Heart left ventricle (tissue), 13 donors: ENCODE measurements around the gene MPV17.
A peak's percentile ranks its signal among the peaks of the same experiment; 100 is the strongest.

Experiments used
- CTCF ChIP-seq, 12 donors: fragments of 200-600 bp; sonication (generic) in 4 of 12; IDR thresholded peaks; one replicate each; pipeline versions ENCODE4 v1.5.0 to v1.8.0; 2018 to 2022; ENCODE audit warnings: antibody characterized with exemption in 12 of 12, mild to moderate bottlenecking in 5 of 12
- POLR2A ChIP-seq, 2 donors: fragments of 450-650 bp; IDR thresholded peaks; one replicate each; pipeline ENCODE4 v1.6.1; 2017; ENCODE audit warnings: antibody characterized with exemption in 2 of 2, mild to moderate bottlenecking in 2 of 2, moderate library complexity in 2 of 2
- donor health status: ischemic (EF 13 %, LVEDD 7.1; RV severe dilation, severe dysfunction).
- donor health status: DM: no; HTN: yes; CAD: no.
- donor health status: DM: no; HTN: no; CAD: no.
- donor health status: ischemic (EF 25% LVEDD 6.9; RV normal size, moderate dysfunction).
- donor health status: ischemic (EF 25% LVEDD 5.7; RV mildly dilated, moderate dysfunction).
- donor health status: ischemic (EF 35%, LVEDD 5.7; RV mildly dilated, moderate dysfunction).
- donor health status: nonischemic (EF 11% LVEDD 7.7; RV severe dilation, severe dysfunction).
- donor health status: DM: yes; HTN: yes; CAD: no.
- donor health status: PGD.
- donor health status: ischemic (EF 29% LVEDD 5.4; RV normal size, mild dysfunction).
- donor health status: nonischemic (EF 23%, LVEDD 6.1; RV moderate dilation, normal function).

- peak in 11 of 12 donors; percentile 15 to 56 (median 29) for TF ChIP-seq CTCF (IDR thresholded peaks at IDR 0.05)
- peak in 1 of 2 donors; percentile 41 for TF ChIP-seq POLR2A (IDR thresholded peaks at IDR 0.05)
Measured at GRCh38 chr2:27320958-27321543, 1.8 kb downstream of the MPV17 start.
